HepG2 (cell line): Measurements from ENCODE around the gene HOXA7. TPM values are rescaled to one million over a fixed set of nuclear protein-coding genes. Genes with fewer than 3 reads are reported as not detected.
A peak's percentile ranks its signal among the peaks of the same experiment; 100 is the strongest.

Experiments
- ATAC-seq: fragments of 200-7000 bp; cut with Tn5 transposase; 3 replicates; pipeline ENCODE4 v1.9.1; 2020; ENCODE audit warnings: mild to moderate bottlenecking, moderate library complexity
- BruUV-seq: library from RNA; stranded (reverse); fragments of 400-500 nt; replicated peaks from 2 replicates; lab custom pipeline; 2021; lab: Mats Ljungman, UMichigan
- CTCF ChIA-PET: fragments of 300-600 bp; formaldehyde crosslinking; extraction: SDS; loops from one replicate; lab custom pipeline; 2021; ENCODE audit warnings: low total read pairs, inconsistent platforms, low intra/inter-chr PET ratio; lab: Yijun Ruan, JAX
- POLR2A ChIA-PET: fragments of 350-600 bp; sonication (Branson Sonifier 250); formaldehyde crosslinking; loops from one replicate; lab custom pipeline; 2020; ENCODE audit warnings: antibody characterized with exemption, inconsistent platforms; lab: Yijun Ruan, JAX
- DNase-seq: peaks from one replicate; pipeline ENCODE4 v3.0.0-alpha.2; 2015; ENCODE audit warnings: low spot score
- FAIRE-seq: peaks from 3 replicates; lab custom pipeline; 2011; peaks lifted over from hg19 to GRCh38; lab: Jason Lieb, UNC
- H2AFZ ChIP-seq: one replicate; pipeline ENCODE4 v1.6.1; 2011; ENCODE audit warnings: low read length, inconsistent platforms
- H3K27ac ChIP-seq: fragments of 300-600 bp; 3 replicates; pipeline ENCODE4 v1.8.0; 2011; ENCODE audit warnings: mixed run types, mild to moderate bottlenecking, mixed read lengths, low read length, inconsistent platforms; ENCODE audit not compliant: insufficient read depth; ENCODE audit errors: extremely low read length
- H3K27me3 ChIP-seq, 2 experiments: fragments of 200-600 bp in 1 of 2; 2 replicates in 1 of 2; 3 replicates in 1 of 2; pipeline versions ENCODE4 v1.6.0 to v1.8.0; 2011; ENCODE audit warnings: low read length in 2 of 2, mild to moderate bottlenecking in 2 of 2, moderate library complexity in 2 of 2, inconsistent platforms in 1 of 2; ENCODE audit not compliant: insufficient read depth in 2 of 2, control insufficient read depth in 1 of 2
- H3K36me3 ChIP-seq, 2 experiments: fragments of 200-600 bp in 1 of 2; replicated peaks in 1 of 2; 2 replicates in 1 of 2; 3 replicates in 1 of 2; pipeline versions ENCODE4 v1.5.1 to v1.8.0; 2011; ENCODE audit warnings: low read length in 2 of 2, inconsistent platforms in 1 of 2; ENCODE audit not compliant: insufficient read depth in 2 of 2, control insufficient read depth in 1 of 2
- H3K4me1 ChIP-seq: 2 replicates; pipeline ENCODE4 v1.5.1; 2012; ENCODE audit warnings: low read length, inconsistent platforms; ENCODE audit not compliant: insufficient read depth
- H3K4me2 ChIP-seq: 2 replicates; pipeline ENCODE4 v1.6.0; 2011; ENCODE audit warnings: low read depth, low read length, inconsistent platforms
- H3K4me3 ChIP-seq, 3 experiments: fragments of 200-600 bp in 1 of 3; sonication (generic), shearing (Covaris generic) in 1 of 3; replicated peaks in 1 of 3; 2 replicates each; pipeline ENCODE4 v1.5.1; 2011 to 2016; ENCODE audit warnings: low read length in 3 of 3, inconsistent platforms in 2 of 3, low read depth in 2 of 3, mild to moderate bottlenecking in 2 of 3, control low read depth in 1 of 3, mixed read lengths in 1 of 3; ENCODE audit not compliant: insufficient read depth in 1 of 3
- H3K79me2 ChIP-seq: one replicate; pipeline ENCODE4 v1.6.1; 2011; ENCODE audit warnings: low read length, inconsistent platforms; ENCODE audit not compliant: insufficient read depth
- H3K9ac ChIP-seq: 2 replicates; pipeline ENCODE4 v1.6.0; 2011; ENCODE audit warnings: mild to moderate bottlenecking, low read depth, low read length, inconsistent platforms; ENCODE audit not compliant: insufficient read depth
- H3K9me3 ChIP-seq: 2 replicates; pipeline ENCODE4 v1.5.1; 2012; ENCODE audit warnings: mild to moderate bottlenecking, low read length
- H4K20me1 ChIP-seq: 2 replicates; pipeline ENCODE4 v1.6.0; 2011; ENCODE audit warnings: inconsistent platforms, mild to moderate bottlenecking, low read length, moderate library complexity; ENCODE audit not compliant: insufficient read depth
- EED ChIP-seq: sonication (generic); formaldehyde crosslinking; IDR thresholded peaks from 2 replicates; pipeline ENCODE4 v1.5.0; 2020; ENCODE audit warnings: mild to moderate bottlenecking, missing genetic modification reagents
- ERF ChIP-seq: IDR thresholded peaks from 2 replicates; pipeline ENCODE4 v1.6.1; 2018; ENCODE audit warnings: missing biosample characterization, missing genetic modification reagents
- KLF12 ChIP-seq: sonication (generic); formaldehyde crosslinking; IDR thresholded peaks from 2 replicates; pipeline ENCODE4 v1.4.0; 2020; ENCODE audit warnings: missing genetic modification reagents, borderline replicate concordance
- KLF15 ChIP-seq: sonication (generic); formaldehyde crosslinking; IDR thresholded peaks from 2 replicates; pipeline ENCODE4 v1.8.1; 2023; ENCODE audit warnings: borderline replicate concordance, mild to moderate bottlenecking, inconsistent platforms, missing genetic modification reagents, mixed read lengths
- MED1 ChIP-seq: sonication (generic); formaldehyde crosslinking; IDR thresholded peaks from 2 replicates; pipeline ENCODE4 v1.4.0; 2020; ENCODE audit warnings: missing genetic modification reagents
- MTA1 ChIP-seq: sonication (generic); formaldehyde crosslinking; IDR thresholded peaks from 2 replicates; pipeline ENCODE4 v1.4.0; 2020; ENCODE audit warnings: missing genetic modification reagents, mild to moderate bottlenecking, borderline replicate concordance
- NFIC ChIP-seq: IDR thresholded peaks from 2 replicates; pipeline ENCODE4 v1.6.1; 2012; ENCODE audit warnings: mild to moderate bottlenecking, low read length, inconsistent platforms
- PHF8 ChIP-seq: sonication (generic); formaldehyde crosslinking; IDR thresholded peaks from 2 replicates; pipeline ENCODE4 v1.5.0; 2020; ENCODE audit warnings: missing genetic modification reagents
- RARA ChIP-seq: IDR thresholded peaks from 2 replicates; pipeline ENCODE4 v1.6.1; 2016; ENCODE audit warnings: missing genetic modification reagents, missing compliant biosample characterization
- SP4 ChIP-seq: sonication (generic); formaldehyde crosslinking; IDR thresholded peaks from 2 replicates; pipeline ENCODE4 v1.8.1; 2023; ENCODE audit warnings: mild to moderate bottlenecking, missing genetic modification reagents
- ZMYM4 ChIP-seq: sonication (generic); formaldehyde crosslinking; IDR thresholded peaks from 2 replicates; pipeline ENCODE4 v1.8.1; 2023; ENCODE audit warnings: mild to moderate bottlenecking, missing genetic modification reagents
- ZNF124 ChIP-seq: sonication (generic); formaldehyde crosslinking; IDR thresholded peaks from 2 replicates; pipeline ENCODE4 v1.4.0; 2020; ENCODE audit warnings: missing genetic modification reagents
- ZNF138 ChIP-seq: sonication (generic); formaldehyde crosslinking; IDR thresholded peaks from 2 replicates; pipeline ENCODE4 v1.5.0; 2020; ENCODE audit warnings: mild to moderate bottlenecking, low read depth, missing genetic modification reagents
- ZNF276 ChIP-seq: sonication (generic); formaldehyde crosslinking; IDR thresholded peaks from 2 replicates; pipeline ENCODE4 v1.4.0; 2020; ENCODE audit warnings: mild to moderate bottlenecking, low read depth, missing genetic modification reagents
- ZNF33B ChIP-seq: sonication (generic); formaldehyde crosslinking; IDR thresholded peaks from 2 replicates; pipeline ENCODE4 v1.5.1; 2020; ENCODE audit warnings: mild to moderate bottlenecking, missing genetic modification reagents
- ZNF414 ChIP-seq: sonication (generic); formaldehyde crosslinking; IDR thresholded peaks from 2 replicates; pipeline ENCODE4 v1.5.0; 2020; ENCODE audit warnings: missing genetic modification reagents
- ZNF441 ChIP-seq: sonication (generic); formaldehyde crosslinking; IDR thresholded peaks from 2 replicates; pipeline ENCODE4 v1.7.0; 2021; ENCODE audit warnings: missing genetic modification reagents, borderline replicate concordance
- ZNF605 ChIP-seq: sonication (generic); formaldehyde crosslinking; IDR thresholded peaks from 2 replicates; pipeline ENCODE4 v1.8.0; 2022; ENCODE audit warnings: mild to moderate bottlenecking, missing genetic modification reagents
- ZNF747 ChIP-seq: sonication (generic); formaldehyde crosslinking; IDR thresholded peaks from 2 replicates; pipeline ENCODE4 v1.8.1; 2023; ENCODE audit warnings: missing genetic modification reagents, mild to moderate bottlenecking, borderline replicate concordance
- ZNF772 ChIP-seq: sonication (generic); formaldehyde crosslinking; IDR thresholded peaks from 2 replicates; pipeline ENCODE4 v1.5.0; 2020; ENCODE audit warnings: mild to moderate bottlenecking, missing genetic modification reagents
- WGBS: methylation state at CpG from one replicate; pipeline ENCODE4 v1.1.6; 2017; ENCODE audit warnings: low lambda C conversion rate; 5-methylcytosine and 5-hydroxymethylcytosine counted together
- in situ Hi-C: cut with HindIII; loops from 2 replicates; pipeline ENCODE4 v1.10.0; 2017; ENCODE audit warnings: low pct_unique_long_range_greater_than_20kb; ENCODE audit not compliant: extremely low pct_ligation_motif_present
- intact Hi-C: fragments of 100-400 bp; cut with micrococcal nuclease; formaldehyde crosslinking; loops from one replicate; pipeline ENCODE4 v1.10.0; 2022; ENCODE audit not compliant: unreplicated experiment
- polyA plus RNA-seq, 8 experiments: library from polyadenylated mRNA; depleted of rRNA in 3 of 8; stranded (reverse) in 7 of 8; unstranded in 1 of 8; fragments of >200 nt; fragmentation: Illumina TruSeq in 4 of 8; extraction: Trizol in 4 of 8; gene quantifications; 2 replicates each; pipeline versions ENCODE4 v1.2.1 to v1.2.3, GENCODE V29; 2011 to 2016; ENCODE audit warnings: low read depth in 4 of 8, missing spikeins in 1 of 8, mixed read lengths in 1 of 8; ENCODE audit not compliant: insufficient read depth in 1 of 8
- total RNA-seq, 5 experiments: library from RNA; depleted of rRNA; stranded (reverse); fragments of >200 nt; fragmentation: Illumina TruSeq; extraction: Trizol; gene quantifications; 2 replicates each; pipeline ENCODE4 v1.2.3, GENCODE V29; 2016; ENCODE audit warnings: low read depth in 1 of 5
- TF ChIP-seq, protein P1 (sequence below): sonication (generic); formaldehyde crosslinking; IDR thresholded peaks from 2 replicates; pipeline ENCODE4 v1.4.0; 2020; ENCODE audit warnings: missing genetic modification reagents, borderline replicate concordance

Gene HOXA7
- total and polyA plus RNA-seq, 2 of the 13 experiments (the other 11 are each of a cell fraction or from before 2014, with no cell fraction given) = 0.05 TPM; not detected in 1

DNA sequence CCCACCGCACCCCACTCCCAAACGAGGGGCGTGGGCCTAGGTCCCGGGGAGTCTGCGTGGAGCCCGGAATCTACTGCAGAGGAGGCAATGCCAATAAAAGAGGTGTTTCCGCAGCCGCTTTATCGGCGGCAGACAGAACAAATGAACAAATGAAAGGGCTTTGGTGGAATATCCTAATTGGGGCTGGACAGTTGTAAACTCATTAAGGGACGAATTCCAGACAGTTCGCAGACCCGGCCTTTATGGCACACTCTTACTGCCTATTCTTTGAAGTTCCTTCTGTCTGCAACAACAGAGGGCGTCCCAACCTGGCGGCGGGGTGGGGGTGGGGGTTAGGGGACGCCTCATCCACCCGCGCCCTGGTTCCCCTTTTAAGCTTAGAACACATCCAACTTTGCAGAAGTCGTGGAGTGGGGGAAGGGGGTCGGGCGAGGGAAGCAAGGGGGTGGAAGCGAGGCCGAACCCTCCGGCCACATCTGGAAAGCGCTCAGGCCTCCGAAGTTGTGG is 4.8 kb upstream of the HOXA7 start:
- WGBS = 36% methylated on average over 22 of the region's 27 CpGs
- POLR2A ChIA-PET = interaction anchor here (1.0 to 1.3 kb wide), 2 partner anchors 10 to 11 kb away, joined by 3 to 10 read pairs; no protein-coding TSS in a partner anchor
- Histone ChIP-seq H3K4me3 (peak overlapping the region; percentile 51 to 68 (median 66); a peak in 5 of 6 replicates), H3K9me3 (no peaks in the 10 kb centered on the region), H3K9ac (peak overlapping the region; percentile 49), H4K20me1 (no peaks in the 10 kb centered on the region), H3K36me3 (no peaks in the 10 kb centered on the region), H3K4me2 (peak overlapping the region; percentile 85), H3K79me2 (no peaks in the 10 kb centered on the region), H2AFZ (no peak overlapping the region), H3K27ac (no peak overlapping the region), H3K4me1 (0 out of 2 replicates have a peak, but pooled peaks cover 4% of the 10 kb centered on the region), H3K27me3 (peaks cover 2 to 40% of the 10 kb centered on the region in 2 experiments)
- CTCF ChIA-PET = interaction anchor here (0.7 to 1.7 kb wide), 8 partner anchors 10 to 791 kb away, joined by 3 to 13 read pairs (median 7); no protein-coding TSS in a partner anchor
- BruUV-seq = no TSS peak
- intact Hi-C loops (loop anchor here (1.0 to 5.0 kb wide), 2 partner anchors 479 to 792 kb away; no protein-coding TSS in a partner anchor), in situ Hi-C loops (loop anchor here (25.0 kb wide), 1 partner anchor 1074 kb away; no protein-coding TSS in a partner anchor)
- FAIRE-seq (no peak), DNase-seq (no peak), ATAC-seq (no peak)
- TF ChIP-seq NFIC (no peak), ZNF138 (CRISPR knock-in tag) (0 out of 2 replicates have a peak, but pooled peaks have one; percentile 41), ZNF747 (CRISPR knock-in tag) (peak; percentile 12; the same call in 1 of the 2 replicates), ZNF33B (CRISPR knock-in tag) (no peak), ZNF414 (CRISPR knock-in tag) (0 out of 2 replicates have a peak, but pooled peaks have one; percentile 4), ZNF441 (no peak), RARA (CRISPR knock-in tag) (no peak), ZNF772 (CRISPR knock-in tag) (0 out of 2 replicates have a peak, but pooled peaks have one; percentile 13), ZNF276 (CRISPR knock-in tag) (0 out of 2 replicates have a peak, but pooled peaks have one; percentile 2), ZMYM4 (CRISPR knock-in tag) (0 out of 2 replicates have a peak, but pooled peaks have one; percentile 6), ERF (no peak), EED (0 out of 2 replicates have a peak, but pooled peaks have one; percentile 43), KLF12 (no peak), KLF15 (no peak), MTA1 (CRISPR knock-in tag) (no peak), SP4 (CRISPR knock-in tag) (no peak), MED1 (CRISPR knock-in tag) (no peak), ZNF124 (no peak), PHF8 (CRISPR knock-in tag) (peak; percentile 8; the same call in 1 of the 2 replicates), ZNF605 (CRISPR knock-in tag) (peak; percentile 7; the same call in 1 of the 2 replicates)
- TF ChIP-seq, protein P1, sequence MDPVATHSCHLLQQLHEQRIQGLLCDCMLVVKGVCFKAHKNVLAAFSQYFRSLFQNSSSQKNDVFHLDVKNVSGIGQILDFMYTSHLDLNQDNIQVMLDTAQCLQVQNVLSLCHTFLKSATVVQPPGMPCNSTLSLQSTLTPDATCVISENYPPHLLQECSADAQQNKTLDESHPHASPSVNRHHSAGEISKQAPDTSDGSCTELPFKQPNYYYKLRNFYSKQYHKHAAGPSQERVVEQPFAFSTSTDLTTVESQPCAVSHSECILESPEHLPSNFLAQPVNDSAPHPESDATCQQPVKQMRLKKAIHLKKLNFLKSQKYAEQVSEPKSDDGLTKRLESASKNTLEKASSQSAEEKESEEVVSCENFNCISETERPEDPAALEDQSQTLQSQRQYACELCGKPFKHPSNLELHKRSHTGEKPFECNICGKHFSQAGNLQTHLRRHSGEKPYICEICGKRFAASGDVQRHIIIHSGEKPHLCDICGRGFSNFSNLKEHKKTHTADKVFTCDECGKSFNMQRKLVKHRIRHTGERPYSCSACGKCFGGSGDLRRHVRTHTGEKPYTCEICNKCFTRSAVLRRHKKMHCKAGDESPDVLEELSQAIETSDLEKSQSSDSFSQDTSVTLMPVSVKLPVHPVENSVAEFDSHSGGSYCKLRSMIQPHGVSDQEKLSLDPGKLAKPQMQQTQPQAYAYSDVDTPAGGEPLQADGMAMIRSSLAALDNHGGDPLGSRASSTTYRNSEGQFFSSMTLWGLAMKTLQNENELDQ (CRISPR knock-in tag) = no peak
